ENCODE results near the gene PSORS1C1.
"Not testable (repeated sequence)": the region's sequence is repeated elsewhere in the genome, so short reads cannot be mapped to it uniquely, and the experiment has no call there.

Gene PSORS1C1

GRCh38 chr6:31180500-31180899, 65.9 kb downstream of the PSORS1C1 start:
- no peak for DNase-seq

GRCh38 chr6:31183287-31183686, 68.7 kb downstream of the PSORS1C1 start:
- not testable (repeated sequence) for DNase-seq

- not testable (repeated sequence) for DNase-seq
Measured at GRCh38 chr6:31183859-31184258, 69.3 kb downstream of the PSORS1C1 start.

- DNase-seq, result not testable (repeated sequence)
Measured at GRCh38 chr6:31185695-31186051, 71.1 kb downstream of the PSORS1C1 start.

GRCh38 chr6:31186052-31186734, 71.6 kb downstream of the PSORS1C1 start:
- no peak for DNase-seq

- no peak for DNase-seq
Measured at GRCh38 chr6:31187780-31188194, 73.2 kb downstream of the PSORS1C1 start.

GRCh38 chr6:31189223-31189622, 74.6 kb downstream of the PSORS1C1 start:
- not testable (repeated sequence) for DNase-seq

Measured in NCI-H510A treated with DMSO at 0.1 percent for 48 hours (cell line).